DMS 273 (cell line): ENCODE results near the gene PODN.
A peak's percentile ranks its signal among the peaks of the same experiment; 100 is the strongest.

Experiments
- DNase-seq: peaks from one replicate; lab custom pipeline; 2025; ENCODE audit not compliant: unreplicated experiment; lab: John Stamatoyannopoulos, UW

The PODN gene

DNA sequence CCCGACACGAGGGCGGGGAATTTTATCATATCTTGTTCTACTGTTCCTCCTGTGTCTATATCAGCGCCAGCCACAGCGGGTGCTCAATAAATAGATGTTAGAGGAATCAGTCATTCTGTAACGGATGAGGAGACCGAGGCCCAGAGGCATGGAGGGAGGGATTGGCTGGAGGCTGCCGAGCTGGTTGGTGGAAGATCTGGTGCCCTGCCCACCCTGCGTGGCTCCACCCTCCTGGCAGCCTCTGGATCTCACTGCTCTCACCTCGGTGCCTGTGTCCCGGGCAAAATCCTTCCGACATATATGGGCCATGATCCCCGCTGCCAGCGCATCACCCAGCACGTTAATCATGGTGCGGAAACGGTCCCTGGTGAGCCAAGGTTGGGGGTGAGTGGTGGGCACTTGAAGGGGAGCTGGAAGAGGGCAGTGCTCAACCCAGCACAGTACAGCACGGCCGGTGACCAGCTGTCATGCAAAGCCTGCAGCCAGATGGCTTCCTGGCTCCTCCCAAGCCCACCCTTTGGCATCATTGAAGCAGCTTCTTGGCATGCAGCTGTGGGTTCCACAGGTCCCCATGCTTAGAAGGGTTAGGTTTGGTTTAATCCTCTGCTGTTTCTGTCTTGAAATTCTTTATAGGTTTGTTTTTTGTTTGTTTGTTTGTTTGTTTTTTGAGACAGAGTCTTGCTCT is 26.7 kb downstream of the PODN start:
- peak; percentile 89 for DNase-seq

DNA sequence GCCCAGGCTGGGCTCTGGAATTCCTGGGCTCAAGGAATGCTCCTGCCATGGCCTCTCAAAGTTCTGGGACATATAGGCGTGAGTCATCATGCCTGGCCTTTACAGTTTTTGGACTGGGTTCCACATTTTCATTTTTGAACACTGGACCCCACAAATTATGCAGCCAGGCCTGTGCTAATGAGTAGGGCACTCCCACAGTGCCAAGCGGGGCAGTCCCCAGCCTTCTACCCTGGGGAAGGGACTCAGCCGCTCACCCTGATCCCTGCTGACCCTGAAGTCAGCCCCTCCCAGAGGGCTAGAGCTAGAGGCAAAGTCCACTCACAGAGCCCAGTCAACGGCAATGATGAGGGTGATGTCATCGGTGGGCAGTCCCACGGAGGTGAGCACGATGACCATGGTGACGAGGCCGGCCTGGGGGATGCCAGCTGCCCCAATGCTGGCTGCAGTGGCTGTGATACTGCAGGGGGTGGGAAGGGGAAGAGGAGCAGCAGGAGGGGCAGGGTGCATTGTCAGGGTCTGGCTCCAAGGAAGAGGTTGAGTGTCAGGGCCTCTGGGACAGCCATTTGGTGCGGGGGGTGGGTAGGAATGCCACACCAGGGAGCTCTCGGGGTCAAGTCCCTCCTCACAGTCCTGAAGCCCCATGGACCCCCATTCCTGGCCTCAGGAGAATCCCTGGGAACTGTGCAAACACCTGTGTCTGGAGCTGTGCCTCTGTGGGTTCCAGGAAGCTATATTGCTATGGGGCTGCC is 27.6 kb downstream of the PODN start:
- no peak for DNase-seq

DNA sequence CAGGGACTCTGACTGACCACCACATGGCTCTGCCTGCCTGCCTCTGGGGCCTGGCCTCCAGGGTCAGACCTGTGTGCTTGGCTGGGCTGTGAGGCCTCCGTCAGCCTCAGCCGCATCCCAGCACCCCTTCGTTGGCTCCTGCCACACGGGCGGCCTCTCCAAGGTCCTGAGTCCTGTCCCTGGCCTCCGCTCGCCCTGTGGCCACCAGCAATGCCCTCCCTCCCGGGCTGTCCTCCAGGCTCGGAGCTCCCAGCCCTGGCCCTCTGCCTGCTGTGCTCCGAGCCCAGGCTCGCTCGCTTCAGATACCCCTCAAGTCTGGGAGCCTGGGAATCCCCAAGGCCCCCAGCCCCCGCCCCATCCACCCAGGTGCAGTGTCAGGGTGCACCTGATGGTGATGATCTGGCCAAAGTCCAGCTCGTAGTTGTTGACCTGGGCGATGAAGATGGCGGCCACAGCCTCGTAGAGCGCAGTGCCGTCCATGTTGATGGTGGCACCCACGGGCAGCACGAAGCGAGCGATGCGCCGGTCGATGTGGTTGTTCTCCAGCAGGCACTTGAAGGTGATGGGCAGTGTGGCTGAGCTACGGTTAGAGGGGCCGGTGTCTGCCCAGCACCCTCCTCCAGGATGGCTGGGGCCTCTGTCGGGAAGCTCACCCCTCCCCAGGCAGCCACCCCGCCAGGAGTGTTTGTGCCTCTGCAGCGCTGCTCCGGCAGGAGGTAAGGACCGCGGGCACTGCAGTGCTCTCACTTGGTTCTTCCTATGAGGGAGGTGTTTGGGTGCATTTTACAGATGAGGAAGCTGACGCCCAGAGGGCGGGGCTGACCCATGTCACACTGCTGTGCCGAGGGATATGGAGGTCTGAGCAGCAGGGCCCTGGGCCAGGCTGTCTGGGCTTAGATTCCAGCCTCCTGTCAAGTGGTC is 28.5 kb downstream of the PODN start:
- no peak for DNase-seq

DNA sequence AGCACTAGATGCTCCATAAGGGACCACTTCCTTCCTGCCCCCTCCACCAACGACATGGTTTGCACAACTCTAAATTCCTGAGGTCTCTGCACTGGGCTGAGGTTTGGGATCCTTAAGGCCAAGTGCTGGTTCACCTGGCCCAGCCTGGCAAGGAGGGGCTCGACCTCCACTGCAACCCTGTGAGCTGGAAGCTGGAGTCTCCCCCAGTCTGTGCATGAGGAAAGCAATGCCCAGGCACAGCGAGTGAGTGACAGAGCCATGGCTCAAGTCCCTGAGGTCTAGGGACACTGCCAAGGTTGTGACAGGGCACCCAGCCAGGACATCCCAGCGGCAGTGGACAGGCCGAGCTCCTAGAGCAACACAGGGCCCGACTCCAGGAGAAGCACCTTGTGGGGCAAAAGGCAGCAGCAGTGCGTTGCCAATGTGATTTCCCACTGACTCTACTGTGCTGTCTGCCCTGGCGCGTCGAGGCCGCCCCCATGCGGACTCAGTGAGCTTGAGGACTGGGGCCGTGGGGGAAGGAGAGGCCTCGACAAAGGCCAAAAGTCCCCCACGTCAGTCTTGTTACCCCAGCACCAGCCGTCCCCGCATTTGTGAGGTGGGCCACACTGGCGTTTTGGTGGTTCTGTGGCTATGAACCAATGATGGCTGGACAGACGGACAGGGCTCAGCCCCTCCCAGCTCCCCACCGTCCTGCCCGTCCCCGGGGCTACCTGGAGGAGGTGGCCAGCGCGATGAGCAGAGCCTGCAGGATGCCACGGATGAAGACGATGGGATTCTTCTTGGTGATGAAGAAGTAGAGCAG is 30.0 kb downstream of the PODN start:
- no peak for DNase-seq

DNA sequence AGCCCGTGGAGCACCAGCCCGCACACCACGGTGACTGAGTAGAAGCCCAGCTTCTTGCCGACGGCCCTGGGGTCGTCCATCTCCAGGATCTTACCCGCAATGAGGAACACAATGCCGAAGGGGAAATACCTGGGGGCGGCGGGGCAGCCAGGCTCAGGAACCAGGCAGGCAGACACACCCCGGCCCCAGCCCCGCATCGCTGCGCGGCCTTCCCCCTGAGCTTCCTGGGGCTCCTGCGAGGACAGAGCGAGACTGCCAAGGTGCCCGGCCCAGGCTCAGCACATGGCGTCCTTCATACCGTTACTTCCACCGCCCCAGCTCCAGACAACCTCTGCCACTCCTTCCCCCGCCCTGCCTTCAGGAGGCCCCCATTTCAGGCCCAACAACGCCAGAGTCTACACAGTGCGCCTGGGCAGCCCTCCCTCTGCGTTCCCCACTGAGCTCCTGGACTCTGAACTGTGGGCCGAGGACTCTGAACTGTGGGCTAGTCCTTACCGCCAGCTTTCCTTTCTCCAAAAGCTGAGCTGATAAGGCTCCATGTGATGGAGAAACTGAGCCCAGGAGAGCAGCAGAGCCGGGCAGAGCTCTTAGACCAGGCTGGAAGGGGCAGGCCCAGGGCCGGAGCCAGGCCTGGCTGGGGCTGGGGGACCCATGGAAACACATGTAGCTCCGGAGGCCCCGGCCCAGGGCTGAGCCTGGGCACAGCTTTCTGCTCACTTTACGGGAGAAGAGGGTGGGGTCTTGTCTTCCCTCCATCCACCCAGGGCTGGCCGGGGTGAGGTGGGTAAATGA is 30.8 kb downstream of the PODN start:
- DNase-seq, result no peak

DNA sequence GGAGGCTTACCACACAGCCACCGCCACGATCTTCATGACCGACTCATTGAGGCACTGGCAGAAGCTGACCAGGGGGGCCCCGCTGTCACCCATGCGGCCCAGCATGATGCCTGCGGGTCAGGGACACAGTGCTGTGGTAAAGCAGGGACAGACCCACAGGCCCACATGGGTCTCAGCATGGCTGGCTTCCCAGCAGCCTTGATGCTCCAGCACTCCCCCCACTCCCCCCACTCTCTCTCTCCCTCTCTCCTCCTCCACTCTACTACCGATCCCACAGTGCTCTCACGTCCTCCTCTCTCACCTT is 31.4 kb downstream of the PODN start:
- no peak for DNase-seq

DNA sequence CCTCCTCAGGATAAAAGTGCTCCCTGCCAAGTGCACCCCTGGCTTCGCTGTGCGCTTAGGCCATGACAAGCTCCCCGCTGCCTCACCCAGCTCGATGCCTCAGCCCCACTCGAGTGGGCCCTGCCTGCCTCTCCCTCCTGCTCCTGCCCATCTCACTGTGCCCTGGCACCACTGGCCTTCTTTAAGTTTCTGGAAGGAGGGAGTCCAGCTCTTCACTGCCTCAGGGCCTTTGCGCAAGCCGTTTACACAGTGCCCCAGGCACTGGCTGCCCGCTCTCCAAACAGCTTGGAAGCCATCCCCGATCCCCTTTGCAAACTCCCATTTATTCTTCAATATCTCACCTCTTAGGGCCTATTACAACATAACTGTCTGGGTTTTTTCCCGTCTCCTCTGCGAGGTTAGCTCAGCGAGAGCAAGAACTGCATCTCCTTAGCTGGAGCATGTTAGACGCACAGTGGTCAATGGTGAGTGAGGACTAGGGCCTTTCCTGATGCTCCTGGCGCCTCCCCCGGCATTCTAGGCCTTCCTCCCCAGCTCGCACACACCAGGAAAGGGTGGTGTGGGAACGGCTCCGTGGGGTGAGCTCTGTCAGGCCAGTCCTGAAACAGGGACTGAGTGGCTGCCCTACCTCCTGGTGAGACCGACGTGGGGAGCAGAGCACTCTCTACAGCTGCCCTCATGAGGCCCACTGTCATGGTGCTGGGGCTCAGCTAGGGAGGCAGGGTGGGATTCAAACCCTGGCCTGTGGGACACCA is 31.9 kb downstream of the PODN start:
- DNase-seq, result no peak

DNA sequence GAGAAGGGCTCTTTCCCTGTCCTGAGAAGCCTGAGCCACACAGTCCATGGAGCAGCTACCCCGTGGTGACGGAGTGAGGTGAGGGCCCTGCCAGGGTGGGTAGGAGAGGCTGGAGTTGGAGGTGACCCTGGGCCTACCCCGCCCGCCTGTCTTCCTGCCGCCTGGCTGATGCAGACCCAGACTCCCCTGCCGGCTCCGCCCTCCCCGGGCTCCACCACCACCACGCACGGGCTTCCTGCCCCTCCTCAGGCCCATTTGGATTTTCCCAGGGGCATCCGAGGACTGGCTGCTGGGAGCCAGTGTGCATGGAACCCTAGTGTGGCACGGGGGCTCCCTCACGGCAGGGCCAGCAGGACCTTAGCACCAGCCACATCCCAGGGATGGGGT is 32.5 kb downstream of the PODN start:
- DNase-seq, result no peak

DNA sequence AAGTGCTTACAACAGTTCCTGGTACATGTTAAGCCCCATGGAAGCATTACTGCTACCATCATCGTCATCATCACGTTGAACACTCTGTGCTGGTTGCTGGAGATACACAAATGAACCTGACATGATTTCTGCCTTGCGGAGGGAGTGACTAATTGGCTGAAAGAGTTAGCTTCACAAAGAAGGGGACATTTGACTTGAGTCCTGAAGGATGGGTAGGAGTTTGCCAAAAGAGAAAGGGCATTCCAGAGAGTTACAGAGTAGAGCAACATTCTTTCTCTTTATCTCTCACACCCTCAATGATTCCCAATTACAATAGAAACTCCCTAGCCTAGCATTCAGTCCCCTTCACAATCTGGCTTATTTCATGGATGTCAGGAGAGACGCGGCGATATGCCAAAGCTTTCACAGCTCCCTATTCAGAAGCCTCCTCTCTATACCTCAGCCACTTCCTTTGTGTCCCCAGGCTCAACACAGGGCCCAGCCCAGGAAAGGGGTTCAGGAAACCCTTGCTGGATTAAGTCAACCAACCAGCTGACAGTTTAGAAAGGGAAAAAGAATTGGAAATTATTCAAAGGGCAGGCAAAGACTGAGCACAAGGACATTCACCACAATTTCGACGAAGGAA is 42.4 kb downstream of the PODN start:
- no peak for DNase-seq

DNA sequence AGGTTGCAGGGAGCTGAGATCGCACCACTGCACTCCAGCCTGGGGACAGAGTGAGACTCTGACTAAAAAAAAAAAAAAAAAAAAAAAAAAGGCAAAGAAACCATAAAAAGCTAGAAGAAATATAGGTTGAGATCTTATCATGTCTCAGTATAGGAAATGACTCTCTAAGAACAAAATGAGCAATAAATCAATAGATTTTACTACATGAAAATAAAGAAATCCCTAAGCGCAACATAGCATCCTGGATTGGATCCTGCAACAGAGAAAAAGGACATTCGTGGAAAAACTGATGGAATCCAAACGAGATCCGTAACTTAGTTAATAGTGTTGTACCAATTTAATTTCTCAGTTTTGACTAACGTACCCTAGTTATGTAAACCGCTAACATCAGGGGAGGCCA is 45.1 kb downstream of the PODN start:
- no peak for DNase-seq

DNA sequence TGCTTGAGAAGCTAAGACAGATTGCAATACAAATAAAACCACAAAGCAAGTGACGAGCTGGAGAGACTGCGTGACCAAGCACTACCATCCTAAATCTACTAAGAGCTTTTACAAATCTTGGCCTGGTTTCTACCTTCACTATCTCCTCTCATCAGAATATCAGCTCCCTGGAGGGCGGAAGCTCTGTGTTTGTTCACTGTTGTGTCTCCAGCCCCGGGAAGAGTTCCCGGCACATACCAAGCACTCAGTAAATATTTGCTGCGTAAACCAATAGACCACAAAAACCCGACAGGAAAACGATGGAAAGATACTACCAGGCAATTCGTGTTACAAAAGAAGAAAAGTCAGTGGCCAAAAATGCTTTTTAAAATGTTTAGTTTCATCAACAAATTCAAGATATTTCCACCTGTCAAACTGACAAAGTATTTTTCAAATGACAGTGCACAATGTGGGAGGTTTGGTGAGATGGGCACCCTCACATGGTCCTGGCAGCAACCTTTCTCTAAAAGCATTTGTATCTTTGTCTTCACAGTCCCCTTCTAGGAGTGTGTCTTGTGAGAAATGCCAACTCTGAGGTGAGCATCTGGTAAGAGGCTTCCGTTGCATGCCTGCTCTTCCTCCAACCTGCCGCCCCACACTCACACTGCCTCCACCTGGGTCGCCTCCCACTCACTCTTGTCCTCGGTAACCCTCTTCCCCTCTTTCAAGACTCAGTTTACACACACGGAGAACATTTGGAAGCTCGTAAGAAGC is 45.7 kb downstream of the PODN start:
- DNase-seq, result no peak

DNA sequence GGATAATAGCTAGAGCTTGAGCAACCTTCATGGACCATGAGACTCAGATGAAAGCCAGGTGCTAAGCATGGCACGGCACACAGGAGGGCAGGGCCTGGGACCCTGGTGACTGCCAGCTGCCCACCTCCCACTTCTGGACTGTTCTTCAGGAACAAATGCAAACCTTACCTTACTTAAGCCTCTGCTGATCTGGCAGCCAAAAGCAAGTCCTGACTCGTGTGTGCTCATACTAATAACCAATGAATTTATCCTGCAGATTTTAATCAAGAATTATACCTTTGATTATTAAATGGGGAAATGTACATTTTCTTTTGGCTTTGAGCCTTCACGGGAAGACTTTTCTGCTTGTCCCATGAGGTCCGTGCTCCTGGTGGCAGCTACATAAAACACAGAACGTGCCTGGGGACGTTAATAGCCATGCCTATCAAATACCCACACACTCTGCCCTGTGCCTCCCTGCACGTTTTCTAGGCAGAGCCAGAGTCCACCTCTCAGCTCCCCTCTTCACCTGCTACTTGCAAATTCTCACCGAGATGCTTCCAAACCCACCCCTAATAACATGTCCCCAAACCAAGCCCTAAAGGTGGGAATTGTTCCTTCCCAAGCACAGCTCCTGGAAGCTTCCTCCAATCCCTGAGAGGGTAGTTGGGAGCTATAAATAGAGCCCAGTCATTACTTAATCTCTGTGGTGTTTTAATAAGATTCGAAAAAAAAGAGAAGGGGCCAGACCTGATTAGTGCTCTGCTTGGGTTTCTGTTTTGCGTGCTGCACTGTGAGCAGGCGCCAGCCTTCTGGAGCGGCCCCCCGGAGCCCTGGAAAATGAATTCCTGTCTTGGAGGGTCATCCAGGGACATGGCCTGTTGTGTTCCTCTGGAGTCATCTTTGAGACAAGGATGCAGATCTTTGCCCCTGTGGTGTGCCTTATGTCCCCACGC is 46.9 kb downstream of the PODN start:
- peak; percentile 69 for DNase-seq

DNA sequence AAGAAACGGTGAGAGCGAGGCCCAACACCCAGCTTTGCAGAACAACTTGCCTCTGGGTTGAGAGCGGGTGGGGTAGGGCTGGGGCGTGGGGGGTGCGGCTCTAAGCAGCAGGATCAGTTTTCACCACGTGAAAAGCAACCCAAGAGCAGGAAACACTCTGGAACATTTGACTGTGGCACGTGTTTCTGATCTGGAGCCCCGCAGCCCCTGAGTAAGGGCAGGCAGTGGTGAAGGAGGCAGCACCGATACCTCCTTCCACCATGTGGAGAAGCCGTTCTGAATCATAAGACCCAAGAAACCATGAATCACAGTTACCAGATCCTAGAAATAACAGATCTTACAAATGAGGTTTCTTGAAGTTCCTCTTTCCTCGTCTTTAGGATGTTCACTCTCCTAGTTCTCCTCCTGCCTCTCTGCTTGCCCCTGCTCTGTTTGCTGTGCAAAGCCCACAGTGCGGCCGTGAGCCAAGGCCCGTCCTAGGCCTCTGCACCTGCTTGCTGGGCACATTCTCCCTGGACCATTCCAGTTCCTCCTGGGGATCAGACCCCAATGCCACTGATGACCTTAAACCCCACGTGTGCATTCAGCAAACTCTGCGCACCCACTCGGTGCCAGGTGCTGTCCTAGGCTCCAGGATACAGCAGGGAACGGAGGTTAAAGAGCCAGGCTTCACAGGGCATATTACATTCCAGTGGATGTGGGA is 48.5 kb downstream of the PODN start:
- no peak for DNase-seq

DNA sequence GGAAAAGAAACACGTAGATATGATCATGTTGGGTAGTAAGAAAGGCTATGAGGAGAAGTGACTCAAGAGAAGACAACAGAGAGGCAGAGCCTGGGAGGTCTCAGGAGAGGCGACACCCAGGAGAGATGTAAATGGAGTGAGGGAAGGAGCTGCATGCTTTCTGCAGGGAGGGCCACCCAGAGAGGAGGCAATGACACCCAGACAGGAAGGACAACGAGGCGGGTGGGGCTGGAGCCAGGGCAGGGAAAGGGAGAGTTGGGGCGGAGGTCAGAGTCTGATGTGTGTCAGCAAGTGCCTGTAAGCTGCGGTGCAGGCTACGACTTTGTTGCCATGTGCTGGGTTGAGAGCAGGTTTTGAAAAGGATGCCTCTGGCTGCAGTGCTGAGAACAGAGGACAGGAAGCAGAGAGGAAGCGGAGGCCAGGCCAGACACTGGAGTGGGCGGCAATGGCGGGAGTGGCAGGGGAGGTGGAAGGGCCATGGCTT is 49.1 kb downstream of the PODN start:
- no peak for DNase-seq

DNA sequence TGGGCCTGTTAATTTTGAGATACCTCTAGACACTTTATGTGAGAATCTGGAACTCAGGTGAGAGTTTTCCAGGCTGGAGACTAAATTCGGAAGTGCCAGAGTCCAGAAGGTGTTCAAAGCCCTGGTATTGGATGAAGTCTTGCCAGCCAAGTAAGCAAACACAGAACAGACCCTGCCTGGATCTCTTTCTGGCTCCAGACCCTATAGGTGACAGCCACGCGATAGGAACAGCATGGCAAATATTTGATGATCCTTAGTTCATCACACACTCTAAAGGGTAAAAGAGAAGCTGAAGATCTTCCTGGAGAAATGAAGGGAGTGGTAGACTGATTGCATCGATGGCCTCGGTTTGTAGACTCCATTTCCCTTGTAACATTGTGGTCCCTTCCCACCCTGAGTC is 49.7 kb downstream of the PODN start:
- DNase-seq, result no peak

DNA sequence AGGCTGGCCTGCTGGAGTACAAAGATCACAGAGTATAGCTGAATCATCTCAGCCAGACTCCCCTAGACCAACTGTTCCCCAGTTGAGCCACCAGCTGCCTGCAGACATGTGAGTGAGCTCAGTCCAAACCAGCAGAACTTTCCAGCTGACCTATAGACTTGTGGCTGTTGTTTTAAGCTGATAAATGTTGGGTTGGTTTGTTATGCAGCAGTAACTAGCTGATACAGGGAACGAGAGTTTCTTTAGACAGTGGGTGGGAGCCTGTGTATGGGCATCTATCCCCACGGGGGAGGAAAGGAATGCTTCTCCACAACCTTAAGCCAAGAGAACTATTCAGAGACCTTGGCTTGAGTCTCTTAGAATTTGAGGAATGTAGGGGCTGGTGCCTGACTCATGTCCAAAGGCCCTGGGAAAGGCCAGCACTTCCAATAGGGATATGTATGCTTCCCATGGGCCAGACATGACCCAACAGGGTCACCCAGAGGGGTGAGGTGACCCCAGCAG is 50.3 kb downstream of the PODN start:
- DNase-seq, result no peak
